ENCODE measurements around the gene RSAD1.

- TF ChIP-seq CTCF (IDR thresholded peaks at IDR 0.05) (no peak), POLR2A (IDR thresholded peaks at IDR 0.05) (no peak)
Measured at GRCh38 chr17:50472286-50472685, 6.4 kb upstream of the RSAD1 start.

Measured in body of pancreas (tissue), 4 donors.